ENCODE data around the gene FOXN3.

Gene FOXN3

GRCh38 chr14:89382901-89383845 lies 33.9 kb downstream of the FOXN3 start:
- no peak for DNase-seq (ENCODE audit: low spot score)

- DNase-seq (ENCODE audit: low spot score) = no peak
Measured at GRCh38 chr14:89382487-89382886, 34.5 kb downstream of the FOXN3 start.

- DNase-seq (ENCODE audit: low spot score) = no peak
Measured at GRCh38 chr14:89379891-89380820, 36.9 kb downstream of the FOXN3 start.

- DNase-seq (ENCODE audit: low spot score) = no peak
Measured at GRCh38 chr14:89379006-89379405, 38.0 kb downstream of the FOXN3 start.

- no peak for DNase-seq (ENCODE audit: low spot score)
Measured at GRCh38 chr14:89378119-89378518, 38.9 kb downstream of the FOXN3 start.

GRCh38 chr14:89377544-89377943 lies 39.5 kb downstream of the FOXN3 start:
- DNase-seq (ENCODE audit: low spot score) = no peak

- DNase-seq (ENCODE audit: low spot score) = no peak
Measured at GRCh38 chr14:89374908-89375307, 42.1 kb downstream of the FOXN3 start.

- DNase-seq (ENCODE audit: low spot score) = no peak
Measured at GRCh38 chr14:89373185-89373584, 43.8 kb downstream of the FOXN3 start.

GRCh38 chr14:89372512-89372883 lies 44.5 kb downstream of the FOXN3 start:
- DNase-seq (ENCODE audit: low spot score) = no peak

- DNase-seq (ENCODE audit: low spot score) = no peak
Measured at GRCh38 chr14:89371585-89372511, 45.2 kb downstream of the FOXN3 start.

- no peak for DNase-seq (ENCODE audit: low spot score)
Measured at GRCh38 chr14:89370781-89371180, 46.3 kb downstream of the FOXN3 start.

- no peak for DNase-seq (ENCODE audit: low spot score)
Measured at GRCh38 chr14:89370381-89370780, 46.7 kb downstream of the FOXN3 start.

- DNase-seq (ENCODE audit: low spot score) = no peak
Measured at GRCh38 chr14:89369656-89370055, 47.4 kb downstream of the FOXN3 start.

GRCh38 chr14:89368490-89369477 lies 48.2 kb downstream of the FOXN3 start:
- DNase-seq (ENCODE audit: low spot score) = peak; percentile 71

- DNase-seq (ENCODE audit: low spot score) = no peak
Measured at GRCh38 chr14:89367779-89368120, 49.3 kb downstream of the FOXN3 start.

- no peak for DNase-seq (ENCODE audit: low spot score)
Measured at GRCh38 chr14:89366864-89367778, 49.9 kb downstream of the FOXN3 start.

- DNase-seq (ENCODE audit: low spot score) = no peak
Measured at GRCh38 chr14:89365061-89365801, 51.8 kb downstream of the FOXN3 start.

GRCh38 chr14:89364316-89364715 lies 52.7 kb downstream of the FOXN3 start:
- DNase-seq (ENCODE audit: low spot score) = no peak

GRCh38 chr14:89360277-89360676 lies 56.8 kb downstream of the FOXN3 start:
- DNase-seq (ENCODE audit: low spot score) = no peak
